ENCODE measurements around the gene TEP1.

The TEP1 gene

GRCh38 chr14:20331053-20331613, 82.2 kb downstream of the TEP1 start:
- TF ChIP-seq FOXP2 (optimal IDR thresholded peaks at IDR 0.05; ENCODE audit: borderline replicate concordance, extremely low read depth, extremely low read length, insufficient read depth), result no peak

GRCh38 chr14:20329355-20329754, 83.9 kb downstream of the TEP1 start:
- TF ChIP-seq REST (IDR thresholded peaks at IDR 0.05; ENCODE audit: insufficient read depth in 1 of 2, low read depth in 2 of 2, low read length in 2 of 2) (no peak), SIN3A (IDR thresholded peaks at IDR 0.05; ENCODE audit: borderline replicate concordance, insufficient read depth, low read length) (no peak), TAF1 (IDR thresholded peaks at IDR 0.05; ENCODE audit: borderline replicate concordance, insufficient read depth, low read length) (no peak), FOXP2 (optimal IDR thresholded peaks at IDR 0.05; ENCODE audit: borderline replicate concordance, extremely low read depth, extremely low read length, insufficient read depth) (no peak), POLR2AphosphoS5 (IDR thresholded peaks at IDR 0.05; ENCODE audit: low read depth, low read length) (no peak)

- TF ChIP-seq POLR2AphosphoS5 (IDR thresholded peaks at IDR 0.05; ENCODE audit: low read depth, low read length), result no peak
- TF ChIP-seq FOXP2 (optimal IDR thresholded peaks at IDR 0.05; ENCODE audit: borderline replicate concordance, extremely low read depth, extremely low read length, insufficient read depth), result no peak
- TF ChIP-seq REST (IDR thresholded peaks at IDR 0.05; ENCODE audit: insufficient read depth in 1 of 2, low read depth in 2 of 2, low read length in 2 of 2), result no peak
- no peak for TF ChIP-seq SIN3A (IDR thresholded peaks at IDR 0.05; ENCODE audit: borderline replicate concordance, insufficient read depth, low read length)
- no peak for TF ChIP-seq TAF1 (IDR thresholded peaks at IDR 0.05; ENCODE audit: borderline replicate concordance, insufficient read depth, low read length)
These were observed 84.6 kb downstream of the TEP1 start for GRCh38 chr14:20328705-20329104.

- TF ChIP-seq SIN3A (IDR thresholded peaks at IDR 0.05; ENCODE audit: borderline replicate concordance, insufficient read depth, low read length), result no peak
- no peak for TF ChIP-seq FOXP2 (optimal IDR thresholded peaks at IDR 0.05; ENCODE audit: borderline replicate concordance, extremely low read depth, extremely low read length, insufficient read depth)
- TF ChIP-seq POLR2AphosphoS5 (IDR thresholded peaks at IDR 0.05; ENCODE audit: low read depth, low read length), result no peak
- no peak for TF ChIP-seq TAF1 (IDR thresholded peaks at IDR 0.05; ENCODE audit: borderline replicate concordance, insufficient read depth, low read length)
These were observed 86.1 kb downstream of the TEP1 start for GRCh38 chr14:20327005-20327869.

- TF ChIP-seq SIN3A (IDR thresholded peaks at IDR 0.05; ENCODE audit: borderline replicate concordance, insufficient read depth, low read length), result no peak
- no peak for TF ChIP-seq REST (IDR thresholded peaks at IDR 0.05; ENCODE audit: insufficient read depth in 1 of 2, low read depth in 2 of 2, low read length in 2 of 2)
- TF ChIP-seq POLR2AphosphoS5 (IDR thresholded peaks at IDR 0.05; ENCODE audit: low read depth, low read length), result no peak
- no peak for TF ChIP-seq FOXP2 (optimal IDR thresholded peaks at IDR 0.05; ENCODE audit: borderline replicate concordance, extremely low read depth, extremely low read length, insufficient read depth)
- no peak for TF ChIP-seq TAF1 (IDR thresholded peaks at IDR 0.05; ENCODE audit: borderline replicate concordance, insufficient read depth, low read length)
These were observed 95.6 kb downstream of the TEP1 start for GRCh38 chr14:20317720-20318119.

Measured in PFSK-1 (cell line).